GM19324 (cell line): ENCODE results near the gene SMARCC2.
"Not testable (repeated sequence)": the region's sequence is repeated elsewhere in the genome, so short reads cannot be mapped to it uniquely, and the experiment has no call there.

Source experiments
- ATAC-seq: cut with Tn5 transposase; IDR thresholded peaks from one replicate; pipeline ENCODE4 v1.9.1; 2021; ENCODE audit warnings: mild to moderate bottlenecking, moderate library complexity; ENCODE audit not compliant: unreplicated experiment, low FRiP score

The SMARCC2 gene

DNA sequence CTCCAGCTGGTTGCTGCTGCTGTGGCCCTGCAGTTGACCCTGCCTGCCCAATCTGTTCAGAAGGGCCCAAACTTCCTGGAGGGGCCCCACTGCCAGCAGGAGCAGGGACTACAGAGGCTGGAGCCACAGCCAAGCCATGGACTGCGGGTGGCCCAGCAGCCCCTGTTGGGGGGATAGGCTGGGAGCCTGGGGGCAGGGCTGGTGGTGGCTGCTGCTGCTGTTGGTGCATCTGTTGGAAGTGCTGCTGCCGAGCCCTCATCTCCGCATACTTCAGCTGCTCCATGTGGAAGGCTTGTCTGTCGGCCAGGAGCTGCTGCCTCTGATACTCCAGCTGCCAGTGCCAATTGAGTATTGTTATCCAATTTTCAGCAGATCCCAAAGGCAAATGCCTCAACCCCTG lies 23.9 kb downstream of the SMARCC2 start:
- no peak for ATAC-seq

DNA sequence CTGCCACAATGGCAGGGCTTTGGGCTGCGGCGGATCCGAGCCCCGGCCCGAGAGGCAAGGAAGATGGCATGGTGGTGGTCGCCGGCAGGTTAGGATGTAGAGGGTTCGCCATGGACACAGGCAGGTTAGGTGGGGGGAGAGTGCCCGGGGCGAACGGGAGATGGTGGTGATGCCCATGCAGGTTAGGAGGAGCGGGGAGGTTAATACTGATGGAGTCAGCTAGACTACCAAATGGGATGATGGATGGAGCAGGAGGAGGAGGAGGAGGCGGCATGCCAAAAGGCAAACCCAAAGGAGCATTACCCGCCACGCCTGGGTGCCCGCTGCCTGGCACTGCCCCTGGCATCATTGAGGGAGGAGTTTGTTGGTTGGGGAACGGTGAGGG lies 24.9 kb downstream of the SMARCC2 start:
- ATAC-seq = no peak

DNA sequence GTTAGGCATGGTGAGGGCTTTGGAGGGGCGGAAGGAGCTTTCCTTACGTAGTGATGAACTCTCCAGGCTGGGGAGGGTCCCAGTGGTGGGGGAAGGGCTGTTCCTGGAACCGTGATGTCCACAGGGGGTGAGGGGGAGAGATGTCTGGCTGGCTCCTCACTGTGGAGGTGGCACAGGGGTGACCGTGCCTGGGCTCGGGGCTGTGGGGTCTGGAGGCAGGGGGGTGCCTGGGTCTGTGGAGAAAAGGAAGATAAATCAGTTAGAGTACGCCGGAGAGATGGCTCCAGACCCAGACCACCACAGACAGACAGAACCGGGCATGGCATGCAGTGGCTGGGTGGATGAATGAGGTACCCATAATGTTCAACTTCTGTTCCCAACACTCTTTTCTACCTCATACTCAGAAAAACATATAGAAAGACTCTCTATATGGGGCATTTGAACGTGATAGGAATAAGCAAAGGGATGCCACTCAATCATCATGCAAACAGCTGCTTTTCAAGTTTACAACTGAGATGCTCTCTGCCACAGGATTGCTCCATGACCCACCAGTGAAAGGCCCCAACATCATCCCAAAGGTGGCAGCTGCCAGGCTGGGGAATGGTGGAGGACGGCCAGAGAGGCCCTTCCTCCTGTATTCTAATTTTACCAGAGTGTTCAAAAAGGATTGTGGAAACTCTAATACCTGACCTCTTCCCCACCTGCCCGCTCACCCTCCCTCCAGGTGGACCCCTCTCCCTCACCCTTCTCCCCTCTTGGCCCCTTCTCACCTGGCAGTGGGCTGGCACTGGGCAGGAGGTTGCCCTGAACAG lies 25.5 kb downstream of the SMARCC2 start:
- no peak for ATAC-seq

DNA sequence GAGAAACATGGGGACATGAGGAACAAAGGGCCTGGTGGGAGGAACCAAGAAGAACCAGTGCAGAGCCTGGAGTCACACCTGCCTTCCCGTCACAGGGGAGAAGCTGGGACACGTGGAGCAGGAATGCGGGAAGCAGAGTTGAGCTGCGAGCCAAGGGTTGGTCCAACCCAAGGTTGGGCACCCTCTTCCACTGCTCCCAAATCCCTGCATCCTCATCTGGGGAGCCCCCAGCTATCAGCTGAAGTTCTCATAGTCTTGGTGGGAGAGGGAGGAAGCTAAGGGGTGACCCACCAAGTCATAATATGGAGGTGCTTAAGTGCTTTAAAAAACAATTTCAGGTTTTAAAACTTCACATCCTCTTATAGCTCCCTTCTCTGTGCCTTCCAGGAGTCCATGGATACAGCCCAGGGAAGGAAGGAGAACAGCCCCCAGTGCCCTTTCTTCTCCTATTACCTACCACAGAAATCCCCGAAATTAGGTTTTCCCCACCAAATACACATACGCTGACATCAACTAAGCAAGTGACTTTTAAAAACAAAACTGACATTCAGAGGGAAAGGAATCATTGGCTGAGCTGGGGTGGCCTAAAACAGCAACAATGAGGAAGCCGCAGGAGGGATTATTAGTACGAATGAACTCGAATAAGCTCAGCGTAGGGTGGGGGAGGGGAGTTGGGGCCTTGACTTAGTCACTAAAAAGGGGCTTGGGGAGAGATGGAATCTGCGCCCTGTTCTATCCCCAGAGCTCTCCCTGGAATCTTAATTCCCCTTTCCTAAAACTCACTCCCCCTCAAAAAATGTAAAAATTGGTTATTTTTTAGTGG lies 26.6 kb downstream of the SMARCC2 start:
- ATAC-seq = no peak

DNA sequence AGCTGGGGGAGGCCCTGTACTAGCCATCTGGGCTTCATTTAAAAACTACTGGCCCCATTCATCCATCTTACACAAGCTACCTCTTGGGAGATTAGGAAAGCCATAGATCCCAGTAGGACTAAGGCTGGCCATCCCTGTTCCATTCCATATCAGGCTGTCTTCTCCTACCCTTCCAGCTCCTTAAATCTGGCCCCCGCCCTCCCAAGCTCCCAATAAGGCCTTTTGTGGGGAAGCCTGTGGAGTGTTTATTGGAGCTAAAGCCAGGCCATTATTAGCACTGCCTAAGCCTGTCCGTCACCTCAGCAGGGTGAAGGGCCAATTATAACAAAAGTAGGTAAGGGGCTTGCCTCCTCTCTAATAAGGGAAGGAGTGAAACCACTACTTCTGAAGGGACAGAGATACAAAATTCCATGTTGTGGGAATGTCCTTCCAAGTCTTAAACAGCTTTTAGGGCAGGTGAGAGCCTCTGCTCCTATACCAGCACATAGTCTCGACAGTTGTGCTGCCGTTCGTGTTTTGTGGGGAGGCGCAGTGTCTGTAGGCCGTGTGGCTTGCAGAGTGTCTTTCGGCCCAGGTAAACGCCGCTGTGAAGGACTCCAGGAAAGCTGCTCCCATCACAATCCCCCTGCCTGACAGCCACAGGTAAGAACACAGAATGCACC lies 27.5 kb downstream of the SMARCC2 start:
- ATAC-seq = no peak

DNA sequence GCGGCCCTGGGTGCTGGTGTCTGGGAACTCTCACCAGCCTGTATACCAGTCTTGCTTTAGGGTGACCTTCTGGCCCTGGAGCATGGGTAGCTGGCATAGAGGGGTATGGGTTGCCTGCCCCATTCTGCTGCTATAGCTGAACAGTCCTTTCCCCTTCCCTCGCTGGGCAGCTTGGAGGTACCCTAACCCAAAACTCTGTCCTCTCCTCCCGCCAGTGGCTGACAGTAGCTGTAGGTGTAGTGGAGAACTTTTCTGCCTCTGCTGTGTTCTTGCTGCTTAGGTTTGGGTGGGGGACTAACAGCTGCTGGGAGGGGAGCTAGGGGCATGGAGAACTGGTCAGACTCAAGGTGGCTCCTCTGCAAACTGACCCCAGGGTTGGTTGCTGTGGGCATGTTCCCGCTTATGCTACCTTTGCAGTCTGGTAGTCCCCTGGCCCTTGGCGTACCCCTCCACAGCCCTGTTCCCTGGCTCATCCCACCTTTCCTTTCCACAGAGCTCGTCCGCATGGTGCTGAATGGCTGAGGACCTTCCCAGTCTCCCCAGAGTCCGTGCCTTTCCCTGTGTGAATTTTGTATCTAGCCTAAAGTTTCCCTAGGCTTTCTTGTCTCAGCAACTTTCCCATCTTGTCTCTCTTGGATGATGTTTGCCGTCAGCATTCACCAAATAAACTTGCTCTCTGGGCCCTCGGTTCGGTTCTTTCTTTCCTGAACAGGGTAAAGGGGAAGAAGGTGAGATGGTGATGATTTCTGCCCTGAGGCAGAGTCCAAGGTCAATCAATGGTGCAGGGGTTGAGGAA lies 28.2 kb downstream of the SMARCC2 start:
- ATAC-seq = no peak

DNA sequence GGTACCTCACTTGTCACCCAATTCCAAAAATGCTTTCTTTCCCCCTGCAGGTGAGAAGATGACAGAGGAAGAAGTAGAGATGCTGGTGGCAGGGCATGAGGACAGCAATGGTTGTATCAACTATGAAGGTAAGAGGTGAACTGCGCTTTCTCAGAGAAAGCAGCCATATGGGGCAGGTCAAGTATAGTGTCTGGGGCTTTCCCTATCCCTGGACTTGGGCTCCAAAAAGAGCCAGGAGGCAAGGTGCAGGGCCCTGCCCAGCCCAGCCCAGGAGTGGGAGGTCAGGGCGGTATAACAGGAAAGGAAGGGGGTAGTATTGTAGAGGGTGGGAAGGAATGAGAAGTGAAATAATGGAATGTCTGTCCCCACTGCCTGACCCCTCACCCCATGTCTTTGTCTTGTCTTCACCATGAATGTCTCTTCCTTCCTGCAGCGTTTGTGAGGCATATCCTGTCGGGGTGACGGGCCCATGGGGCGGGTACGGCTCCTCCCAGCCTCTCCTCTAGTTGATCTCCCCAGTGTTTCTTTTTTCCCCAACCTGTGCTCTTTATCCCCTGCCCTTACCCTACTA lies 29.0 kb downstream of the SMARCC2 start:
- no peak for ATAC-seq

DNA sequence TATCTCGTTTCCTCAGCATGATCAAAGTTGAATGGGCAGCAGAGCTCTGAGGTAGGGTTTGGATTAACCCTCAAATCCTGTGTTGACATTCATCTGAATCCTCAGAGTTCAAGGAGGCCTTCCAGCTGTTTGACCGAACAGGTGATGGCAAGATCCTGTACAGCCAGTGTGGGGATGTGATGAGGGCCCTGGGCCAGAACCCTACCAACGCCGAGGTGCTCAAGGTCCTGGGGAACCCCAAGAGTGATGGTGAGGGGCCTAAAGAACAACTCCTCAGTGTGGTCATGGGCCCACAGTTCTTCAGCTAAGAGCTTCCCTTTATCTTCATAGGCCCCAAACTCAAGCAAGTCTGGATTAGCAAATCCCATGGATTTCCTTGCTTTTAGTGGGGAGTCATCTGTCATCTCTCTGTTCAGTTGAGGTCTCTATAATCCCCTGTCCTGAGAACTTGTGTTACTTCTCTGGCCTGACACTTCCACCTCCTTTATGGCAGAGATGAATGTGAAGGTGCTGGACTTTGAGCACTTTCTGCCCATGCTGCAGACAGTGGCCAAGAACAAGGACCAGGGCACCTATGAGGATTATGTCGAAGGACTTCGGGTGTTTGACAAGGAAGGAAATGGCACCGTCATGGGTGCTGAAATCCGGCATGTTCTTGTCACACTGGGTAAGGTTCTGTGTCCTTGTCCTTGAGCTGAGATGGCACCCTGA lies 29.6 kb downstream of the SMARCC2 start:
- ATAC-seq = no peak

DNA sequence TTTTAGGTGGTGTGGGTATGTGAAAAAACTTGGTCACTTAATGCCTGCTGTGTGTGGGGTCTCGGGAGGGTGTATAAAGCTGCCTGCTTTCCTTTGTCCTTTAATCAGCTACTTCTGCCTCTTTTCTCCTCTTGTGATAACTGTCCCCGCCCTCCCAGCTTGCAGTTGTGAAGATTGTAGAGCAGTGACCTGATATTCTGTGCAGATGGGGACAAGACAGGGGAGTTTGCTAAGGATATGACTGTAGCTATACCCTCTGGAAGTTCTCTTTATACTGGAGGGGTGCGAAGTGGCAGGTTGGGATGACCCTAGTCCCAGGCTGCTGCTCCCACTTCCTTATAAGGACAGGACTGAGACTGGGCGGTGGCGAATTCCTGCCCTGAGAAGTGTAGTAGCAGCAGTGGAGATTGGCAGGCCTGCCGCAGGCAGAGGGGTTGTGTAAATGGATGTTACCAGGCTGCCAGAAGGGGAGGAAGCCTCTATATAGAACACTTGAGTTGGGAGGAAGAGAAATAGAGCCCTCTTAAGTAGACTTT lies 30.3 kb downstream of the SMARCC2 start:
- no peak for ATAC-seq

DNA sequence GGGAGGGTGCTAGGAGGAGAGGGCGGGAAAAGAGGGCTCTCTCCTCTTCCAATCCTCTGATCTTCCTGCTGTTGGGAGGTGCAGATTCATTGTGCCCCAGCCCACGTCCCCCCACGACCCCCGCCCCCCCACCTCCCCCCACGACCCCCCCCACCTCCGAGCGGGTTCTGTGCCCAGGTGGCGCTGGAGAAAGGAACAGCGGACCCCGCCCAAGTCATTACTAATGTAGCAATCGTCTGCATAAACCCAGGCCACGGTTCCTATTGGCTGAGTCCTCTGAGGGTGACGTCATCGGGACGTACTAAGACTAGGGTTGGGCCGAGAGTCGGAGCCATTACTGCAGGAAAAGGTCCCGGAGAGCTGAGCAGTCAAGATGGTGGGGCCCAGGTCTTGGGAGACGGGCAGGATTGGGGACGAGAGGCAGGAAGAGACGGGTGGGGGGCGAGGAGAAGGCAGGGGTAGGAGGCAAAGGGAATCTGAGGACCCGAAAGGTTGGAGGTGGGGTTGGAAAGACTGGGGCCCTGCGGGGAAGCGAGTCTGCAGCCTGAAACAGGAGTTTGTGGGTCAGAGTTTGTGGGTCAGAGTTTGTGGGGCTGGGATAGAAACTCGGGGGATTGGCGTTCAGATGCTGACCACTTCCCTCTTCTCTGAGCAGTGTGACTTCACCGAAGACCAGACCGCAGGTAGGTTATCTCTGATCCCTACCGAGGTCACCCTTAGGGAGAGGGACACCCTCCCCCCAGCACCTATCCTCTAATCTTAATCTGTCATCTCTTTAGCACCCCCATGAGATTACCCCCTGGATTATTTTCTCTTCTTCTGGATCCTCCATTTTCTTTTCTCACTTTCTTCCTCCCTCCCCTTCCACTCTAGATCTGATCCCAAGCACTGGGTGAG lies 31.0 kb downstream of the SMARCC2 start, which contains the start of gene MYL6:
TSS of gene MYL6 (plus strand) at position 331 of the 897 bp plus-strand sequence. CDS start at position 374, 43 bp downstream.
- ATAC-seq = peak; percentile 82

DNA sequence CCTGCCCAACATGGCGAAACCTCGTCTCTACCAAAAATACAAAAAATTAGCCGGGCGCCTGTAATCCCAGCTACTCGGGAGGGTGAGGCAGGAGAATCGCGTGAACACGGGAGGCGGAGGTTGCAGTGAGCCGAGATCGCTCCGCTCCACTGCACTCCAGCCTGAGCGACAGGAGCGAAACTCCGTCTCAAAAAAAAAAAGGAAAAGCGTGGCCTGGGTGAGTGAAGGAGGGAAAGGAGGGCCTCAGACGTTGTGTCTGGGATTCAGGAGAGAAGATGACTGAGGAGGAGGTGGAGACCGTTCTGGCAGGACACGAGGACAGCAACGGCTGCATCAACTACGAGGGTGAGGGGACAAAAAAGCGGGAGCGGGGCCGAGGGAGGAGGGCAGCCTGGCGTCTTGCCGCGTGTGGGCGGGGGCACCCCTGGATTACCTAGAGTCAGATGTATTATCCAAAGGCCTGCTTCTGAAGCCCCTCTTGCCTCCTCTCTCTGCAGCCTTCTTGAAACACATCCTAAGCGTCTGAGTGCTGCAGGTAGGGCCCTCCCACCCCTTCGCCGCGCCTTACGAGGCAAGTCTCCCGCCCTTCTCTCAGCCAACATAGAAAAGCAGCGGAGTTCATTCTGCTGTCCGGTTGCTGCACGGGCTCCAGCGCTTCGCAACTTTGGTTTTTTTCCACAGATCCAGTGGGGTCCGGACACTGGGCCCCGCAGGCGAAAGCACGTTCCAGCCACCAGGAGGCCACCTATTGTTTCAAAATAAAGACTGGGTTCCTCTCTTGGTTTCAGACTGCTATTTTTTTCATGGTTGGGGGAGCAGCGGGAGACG lies 31.9 kb downstream of the SMARCC2 start:
- ATAC-seq = peak; percentile 26

DNA sequence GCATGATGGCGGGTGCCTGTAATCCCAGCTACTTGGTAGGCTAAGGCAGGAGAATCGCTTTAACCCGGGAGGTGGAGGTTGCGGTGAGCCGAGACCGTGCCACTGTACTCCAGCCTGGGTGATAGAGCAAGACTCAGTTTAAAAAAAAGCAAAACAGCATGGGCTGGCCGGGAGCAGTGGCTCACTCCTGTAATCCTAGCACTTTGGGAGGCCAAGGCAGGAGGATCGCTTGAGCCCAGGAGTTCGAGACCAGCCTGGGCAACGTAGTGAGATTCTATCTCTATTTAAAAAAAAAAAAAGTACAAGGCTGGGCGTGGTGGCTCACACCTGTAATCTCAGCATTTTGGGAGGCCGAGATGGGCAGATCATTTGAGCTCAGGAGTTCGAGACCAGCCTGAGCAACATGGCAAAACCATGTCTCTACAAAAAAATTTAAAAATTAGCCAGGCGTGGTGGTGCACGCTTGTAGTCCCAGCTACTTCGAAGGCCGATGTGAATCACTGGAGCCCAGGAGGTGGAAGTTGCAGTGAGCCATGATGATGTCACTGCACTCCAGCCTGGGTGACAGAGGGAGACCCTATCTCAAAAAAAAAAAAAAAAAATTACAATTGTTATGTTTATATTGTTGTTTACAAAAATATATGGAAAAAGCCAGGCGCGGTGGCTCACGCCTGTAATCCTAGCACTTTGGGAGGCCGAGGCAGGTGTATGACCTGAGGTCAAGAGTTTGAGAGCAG lies 32.7 kb downstream of the SMARCC2 start:
- not testable (repeated sequence) for ATAC-seq

DNA sequence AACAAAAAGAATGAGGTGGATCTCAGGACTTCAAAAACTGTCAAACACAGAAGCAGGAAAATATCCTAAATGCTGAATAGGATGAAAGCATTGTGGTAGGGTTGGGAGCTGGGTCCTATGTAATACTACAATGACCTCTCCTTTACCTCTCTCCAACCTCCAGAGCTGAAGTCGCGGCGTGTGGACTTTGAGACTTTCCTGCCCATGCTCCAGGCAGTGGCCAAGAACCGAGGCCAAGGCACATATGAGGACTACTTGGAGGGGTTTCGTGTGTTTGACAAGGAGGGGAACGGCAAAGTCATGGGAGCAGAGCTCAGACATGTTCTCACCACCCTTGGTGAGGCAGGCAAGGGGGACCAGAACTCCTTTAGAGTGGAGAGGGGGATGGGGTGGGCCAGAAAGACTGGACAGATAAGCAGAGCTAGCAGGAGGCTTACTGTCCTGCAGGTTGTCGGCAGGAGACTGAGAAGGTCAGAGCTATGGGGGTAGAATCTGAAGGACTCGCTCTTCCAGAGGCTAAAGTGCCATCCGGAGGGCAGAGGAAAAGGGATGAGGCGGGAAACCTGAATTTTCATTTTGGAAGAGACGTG lies 33.9 kb downstream of the SMARCC2 start:
- ATAC-seq = no peak

DNA sequence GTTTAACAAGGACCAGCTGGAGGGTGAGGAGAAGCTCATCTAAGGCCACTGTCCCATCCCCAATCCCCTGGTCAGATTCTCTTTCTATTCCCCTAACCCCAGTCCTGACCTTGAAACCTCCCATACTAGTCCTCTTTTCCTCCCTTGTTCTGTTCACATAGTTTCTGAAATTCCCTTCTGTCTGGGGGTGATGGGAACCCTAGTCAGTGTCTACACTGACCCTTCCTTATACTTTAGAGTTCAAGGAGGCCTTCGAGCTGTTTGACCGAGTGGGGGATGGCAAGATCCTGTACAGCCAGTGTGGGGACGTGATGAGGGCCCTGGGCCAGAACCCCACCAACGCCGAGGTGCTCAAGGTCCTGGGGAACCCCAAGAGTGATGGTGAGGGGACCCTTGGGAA lies 34.5 kb downstream of the SMARCC2 start:
- no peak for ATAC-seq

DNA sequence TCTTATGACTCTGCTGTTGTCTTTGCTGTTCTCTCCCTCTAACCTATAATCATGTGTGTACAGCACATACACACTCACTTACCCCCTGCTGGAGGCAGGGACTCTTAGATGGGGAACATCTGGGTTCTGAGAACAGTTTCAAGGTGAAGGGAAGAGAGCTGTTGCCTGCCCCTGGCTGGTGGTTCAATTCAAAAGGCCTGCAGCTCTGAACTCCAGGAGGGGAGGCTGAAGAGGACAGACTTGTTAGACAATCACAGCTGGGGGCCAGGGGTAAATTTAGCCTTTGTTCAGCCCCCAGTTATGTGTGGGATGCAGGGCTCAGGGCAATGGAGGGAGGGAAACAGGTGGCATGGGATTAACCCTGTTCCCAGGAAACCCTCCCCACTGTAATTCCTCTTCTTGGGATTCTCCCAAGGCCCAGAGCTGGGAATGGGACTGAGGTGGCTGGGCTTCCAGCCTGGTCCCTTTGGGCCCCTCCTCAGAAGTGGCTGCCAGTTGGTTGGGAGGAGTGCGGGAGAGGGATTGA lies 35.0 kb downstream of the SMARCC2 start:
- ATAC-seq = no peak

DNA sequence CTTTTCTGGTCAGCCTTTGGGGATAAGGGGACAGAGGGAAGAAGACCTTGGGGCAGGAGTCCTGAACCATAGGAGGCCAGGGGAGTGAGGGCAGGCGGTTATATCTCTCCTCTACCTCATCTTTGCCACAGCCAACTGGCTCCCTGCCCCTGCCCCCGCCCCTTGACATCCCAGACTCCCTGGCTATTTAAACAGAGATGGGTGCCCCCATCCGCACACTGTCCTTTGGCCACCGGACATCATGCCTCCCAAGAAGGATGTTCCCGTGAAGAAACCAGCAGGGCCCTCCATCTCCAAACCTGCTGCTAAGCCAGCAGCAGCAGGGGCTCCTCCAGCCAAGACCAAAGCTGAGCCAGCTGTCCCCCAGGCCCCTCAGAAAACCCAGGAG lies 35.6 kb downstream of the SMARCC2 start:
- ATAC-seq = no peak
